GM19328 (cell line): ENCODE data around the gene CMPK1.
"Not testable (repeated sequence)": the region's sequence is repeated elsewhere in the genome, so short reads cannot be mapped to it uniquely, and the experiment has no call there.

Source experiments
- ATAC-seq: cut with Tn5 transposase; IDR thresholded peaks from one replicate; pipeline ENCODE4 v1.9.1; 2021; ENCODE audit warnings: mild to moderate bottlenecking, moderate library complexity; ENCODE audit not compliant: unreplicated experiment

Gene CMPK1

DNA sequence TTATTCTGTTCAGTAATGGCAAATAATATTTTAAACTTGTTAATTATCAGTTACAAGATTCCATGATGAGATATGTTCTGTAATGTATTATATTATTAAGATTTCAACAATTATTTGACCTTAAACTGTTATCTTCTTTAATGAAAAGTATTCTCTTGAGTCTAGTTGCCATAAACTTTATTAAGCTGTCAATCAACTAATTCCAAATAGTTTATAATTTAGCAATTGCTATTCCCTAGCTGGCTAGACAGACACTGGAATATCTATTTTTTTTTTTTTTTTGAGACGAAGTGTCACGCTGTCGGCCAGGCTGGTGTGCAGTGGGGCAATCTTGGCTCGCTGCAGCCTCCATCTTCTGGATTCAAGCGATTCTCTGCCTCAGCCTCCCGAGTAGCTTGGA is 3.8 kb downstream of the CMPK1 start:
- ATAC-seq, result no peak

DNA sequence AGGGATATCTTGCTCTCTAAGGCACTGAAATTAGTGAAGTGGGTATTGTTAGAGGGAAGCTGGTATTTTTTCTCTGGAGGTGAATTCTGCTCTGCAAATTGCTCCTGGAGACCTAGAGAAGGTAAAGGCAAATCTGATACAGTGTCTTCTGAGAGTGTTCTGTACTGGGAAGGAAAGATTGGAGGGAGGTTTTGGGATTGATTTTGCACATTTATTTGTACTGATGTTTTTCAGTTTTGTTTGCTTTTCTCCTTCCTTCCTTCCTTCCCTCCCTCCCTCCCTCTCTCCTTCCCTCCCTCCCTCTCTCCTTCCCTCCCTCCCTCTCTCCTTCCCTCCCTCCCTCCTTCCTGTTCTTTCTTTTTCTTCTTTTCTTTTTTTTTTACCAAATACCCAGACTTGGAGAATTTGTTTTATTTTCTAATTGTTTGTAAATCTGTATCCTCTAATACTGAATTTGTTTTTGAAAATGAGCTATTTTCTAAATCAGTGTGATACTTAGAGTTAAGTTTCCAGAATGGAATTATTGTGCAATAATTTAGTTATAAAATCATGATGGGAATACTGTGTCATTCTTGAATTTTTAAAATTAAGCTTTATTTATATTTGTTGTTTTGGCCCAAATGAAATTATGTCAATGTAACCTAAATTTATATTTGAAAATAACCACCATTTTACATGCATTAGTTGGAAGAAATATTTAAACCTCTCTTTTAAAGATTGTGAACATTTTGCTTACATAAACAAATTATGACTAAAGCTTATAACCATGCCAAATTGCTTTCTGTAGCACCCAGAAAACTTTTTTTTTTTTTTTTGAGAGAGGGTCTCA is 4.9 kb downstream of the CMPK1 start:
- no peak for ATAC-seq

DNA sequence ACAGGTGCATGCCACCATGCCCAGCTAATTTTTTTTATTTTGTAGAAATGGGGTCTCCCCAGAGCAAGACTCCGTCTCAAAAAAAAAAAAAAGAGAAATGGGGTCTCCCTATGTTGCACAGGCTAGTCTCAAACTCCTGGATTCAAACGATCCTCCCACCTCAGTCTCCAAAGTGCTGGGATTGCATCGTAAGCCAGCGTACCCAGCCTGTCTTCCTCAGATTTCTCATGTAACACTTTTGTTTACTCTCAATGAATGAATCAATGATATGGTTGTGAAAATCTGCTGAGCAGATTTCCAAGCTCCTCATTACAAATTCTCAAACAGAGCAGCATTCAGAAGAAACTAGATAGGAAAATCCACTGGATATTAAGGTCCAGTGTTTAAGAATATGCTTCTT is 6.6 kb downstream of the CMPK1 start:
- no peak for ATAC-seq

DNA sequence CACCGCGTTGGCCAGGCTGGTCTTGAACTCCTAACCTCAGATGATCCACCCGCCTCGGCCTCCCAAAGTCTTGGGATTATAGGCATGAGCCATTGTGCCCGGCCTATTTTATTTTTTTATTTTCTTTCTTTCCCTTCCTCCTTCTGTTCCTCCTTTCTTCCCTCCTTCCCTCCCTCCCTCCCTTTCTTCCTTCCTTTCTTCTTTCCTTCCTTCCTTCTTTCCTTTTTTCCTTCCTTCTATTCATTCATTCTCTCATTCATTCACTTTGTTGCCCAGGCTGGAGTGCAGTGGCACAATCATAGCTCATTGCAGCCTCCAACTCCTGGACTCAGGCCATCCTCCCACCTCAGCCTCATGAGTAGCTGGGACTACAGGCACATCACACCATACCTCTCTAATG is 13.4 kb downstream of the CMPK1 start:
- ATAC-seq, result not testable (repeated sequence)

DNA sequence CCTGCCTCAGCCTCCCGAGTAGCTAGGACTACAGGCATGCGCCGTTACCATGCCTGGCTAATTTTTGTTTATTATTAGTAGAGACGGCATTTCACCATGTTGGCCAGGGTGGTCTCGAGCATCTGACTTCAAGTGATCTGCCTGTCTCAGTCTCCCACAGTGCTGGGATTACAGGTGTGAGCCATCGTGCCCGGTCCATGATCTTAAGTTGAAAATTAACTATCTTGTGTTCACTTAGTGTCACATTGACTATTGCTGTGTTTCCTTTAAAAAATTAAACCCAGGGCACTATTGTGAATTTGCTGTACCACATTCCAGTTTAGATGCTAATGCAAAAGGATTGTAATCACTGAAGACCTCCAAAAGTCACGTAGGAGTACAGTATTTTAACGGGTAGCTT is 14.1 kb downstream of the CMPK1 start:
- no peak for ATAC-seq

DNA sequence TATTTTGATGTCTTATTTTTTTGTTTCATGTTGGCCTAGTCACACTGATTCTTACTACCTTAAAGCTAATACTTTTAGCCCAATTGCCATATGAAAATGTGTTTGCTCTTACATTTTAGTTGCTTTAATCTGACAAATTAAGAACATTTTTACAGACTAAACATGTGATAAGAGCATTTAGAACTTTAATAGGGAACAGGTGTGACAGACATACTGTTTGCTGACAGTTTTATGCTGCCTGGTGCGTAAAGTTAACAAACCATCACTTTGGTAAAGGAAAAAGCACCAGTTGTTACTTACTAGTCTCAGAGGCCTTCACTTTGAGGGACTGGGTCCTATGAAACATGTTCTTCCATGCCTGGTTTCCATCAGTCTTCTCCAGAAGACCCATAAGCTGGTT is 14.7 kb downstream of the CMPK1 start:
- ATAC-seq, result no peak

DNA sequence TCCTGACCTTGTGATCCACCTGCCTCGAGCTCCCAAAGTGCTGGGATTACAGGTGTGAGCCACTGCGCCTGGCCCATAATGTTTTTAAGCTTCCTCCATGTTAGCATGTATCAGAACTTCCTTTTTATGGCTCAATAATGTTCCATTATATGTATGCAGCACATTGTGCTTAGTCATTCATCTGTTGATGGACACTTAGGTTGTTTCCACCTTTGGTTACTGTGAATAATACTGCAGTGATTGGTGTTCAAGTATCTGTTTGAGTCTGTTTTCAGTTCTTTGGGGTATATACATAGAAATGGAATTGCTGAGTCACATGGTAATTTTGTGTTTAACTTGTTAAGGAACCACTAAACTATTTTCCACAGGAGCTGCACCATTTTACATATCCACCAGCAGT is 17.7 kb downstream of the CMPK1 start:
- peak; percentile 72 for ATAC-seq

DNA sequence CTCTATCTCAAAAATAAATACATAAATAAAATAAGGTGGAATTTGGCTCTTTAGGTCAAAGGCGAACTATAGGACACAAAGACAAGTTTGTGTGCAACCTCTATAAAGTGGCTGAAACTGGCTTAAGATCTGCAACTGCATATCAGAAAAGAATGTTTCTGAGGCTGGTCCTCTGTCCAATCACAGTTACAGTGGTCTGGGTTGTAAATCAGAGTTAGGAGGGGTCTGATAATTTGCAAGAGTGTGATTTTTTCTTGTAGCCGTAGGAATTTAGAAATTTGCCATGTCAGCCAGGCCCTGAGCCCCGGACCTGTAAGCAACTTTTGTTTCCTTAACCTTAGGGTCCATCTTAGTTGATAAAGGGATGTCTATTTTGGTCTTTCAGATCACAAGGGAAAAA is 27.8 kb downstream of the CMPK1 start:
- no peak for ATAC-seq

DNA sequence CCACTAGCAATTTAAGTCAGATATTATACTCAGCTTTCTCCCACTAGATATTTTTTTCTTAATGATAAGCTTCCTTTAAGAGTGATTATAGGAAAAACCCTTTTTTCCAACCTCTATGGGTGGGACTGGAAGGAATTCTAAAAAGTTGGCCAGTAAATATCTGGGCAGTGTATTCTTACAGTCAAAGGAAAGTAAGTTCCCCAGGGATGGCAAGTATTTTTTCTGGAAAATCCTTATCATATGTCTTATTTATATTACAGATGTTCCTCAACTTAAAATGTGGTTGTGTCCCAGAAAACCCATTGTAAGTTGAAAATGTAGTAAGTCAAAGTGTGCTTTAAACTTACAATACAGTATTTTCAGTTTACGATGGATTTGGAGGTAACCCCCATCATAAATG is 29.2 kb downstream of the CMPK1 start:
- ATAC-seq, result no peak

DNA sequence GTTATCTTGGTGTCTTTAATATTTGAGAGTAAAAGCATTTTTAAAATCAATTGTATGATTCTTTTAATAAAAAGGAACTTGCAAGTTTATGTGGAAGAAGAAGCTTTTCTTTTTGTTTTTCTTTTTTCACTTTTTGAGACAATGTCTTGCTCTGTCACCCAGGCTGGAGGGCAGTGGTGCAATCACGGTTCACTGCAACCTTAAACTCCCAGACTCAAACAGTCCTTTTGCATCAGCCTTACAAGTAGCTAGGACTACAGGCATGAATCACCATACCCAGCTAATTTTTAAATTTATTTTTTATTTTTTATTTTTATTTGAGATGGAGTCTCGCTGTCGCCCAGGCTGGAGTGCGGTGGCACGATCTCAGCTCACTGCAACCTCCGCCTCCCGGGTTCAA is 34.1 kb downstream of the CMPK1 start:
- ATAC-seq, result no peak

DNA sequence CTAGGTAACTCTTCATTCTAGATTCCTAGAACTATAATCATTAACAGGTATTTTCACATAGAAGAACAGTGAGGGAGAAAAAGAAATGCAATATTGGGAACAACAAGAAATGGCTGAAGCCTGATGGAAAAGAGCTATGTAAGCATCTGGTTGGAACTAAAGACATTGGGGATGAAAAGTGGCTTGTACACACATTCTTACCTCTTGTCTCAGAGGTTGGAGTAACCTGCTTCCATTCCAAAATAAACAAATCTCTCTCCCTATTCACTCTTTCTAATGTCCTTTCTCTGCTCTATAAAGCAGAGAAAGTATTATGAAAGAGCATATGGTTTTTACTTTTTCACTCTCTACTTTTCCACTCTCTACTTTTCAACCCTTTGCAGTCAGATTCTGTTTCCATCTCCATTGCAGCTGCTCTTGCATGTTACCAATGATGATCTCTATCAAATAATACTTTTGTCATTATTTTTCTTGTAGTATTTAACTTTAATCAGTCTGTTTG is 37.5 kb downstream of the CMPK1 start:
- ATAC-seq, result no peak

DNA sequence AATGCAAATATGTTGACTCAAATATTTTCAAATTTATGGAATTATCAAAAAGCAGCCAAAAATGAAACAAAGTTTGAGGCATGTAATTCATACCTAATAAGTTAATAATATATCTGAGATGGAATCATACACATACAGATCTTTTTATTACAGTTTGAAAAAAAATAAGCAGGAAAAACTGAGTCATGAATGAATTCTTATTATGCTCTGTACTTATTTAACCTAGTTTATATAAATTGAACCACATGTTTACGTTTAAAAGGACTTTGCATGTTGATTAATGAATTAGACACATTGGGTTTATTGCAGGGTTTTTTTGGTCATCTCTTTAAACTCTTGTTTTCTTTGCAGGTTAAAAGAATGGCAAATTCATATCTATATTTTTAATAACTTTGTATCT is 40.9 kb downstream of the CMPK1 start:
- ATAC-seq, result no peak

DNA sequence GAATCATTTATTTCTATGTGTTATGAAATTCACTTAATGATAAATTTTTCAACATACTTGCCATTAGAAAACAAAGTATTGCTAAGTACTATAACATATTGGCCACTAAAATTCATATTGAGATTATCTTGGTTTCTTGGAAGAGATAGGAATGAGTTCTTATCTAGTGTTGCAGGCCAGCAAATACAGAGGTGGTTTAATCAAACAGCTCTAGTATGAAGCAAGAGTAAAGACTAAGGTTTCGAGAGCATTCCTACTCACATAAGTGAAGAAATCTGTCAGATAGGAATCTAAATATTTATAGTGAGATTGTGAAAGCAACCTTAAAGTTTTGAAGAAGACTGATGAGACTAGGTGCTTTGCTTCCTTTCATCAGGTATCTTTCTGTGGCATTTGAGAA is 44.6 kb downstream of the CMPK1 start:
- no peak for ATAC-seq

DNA sequence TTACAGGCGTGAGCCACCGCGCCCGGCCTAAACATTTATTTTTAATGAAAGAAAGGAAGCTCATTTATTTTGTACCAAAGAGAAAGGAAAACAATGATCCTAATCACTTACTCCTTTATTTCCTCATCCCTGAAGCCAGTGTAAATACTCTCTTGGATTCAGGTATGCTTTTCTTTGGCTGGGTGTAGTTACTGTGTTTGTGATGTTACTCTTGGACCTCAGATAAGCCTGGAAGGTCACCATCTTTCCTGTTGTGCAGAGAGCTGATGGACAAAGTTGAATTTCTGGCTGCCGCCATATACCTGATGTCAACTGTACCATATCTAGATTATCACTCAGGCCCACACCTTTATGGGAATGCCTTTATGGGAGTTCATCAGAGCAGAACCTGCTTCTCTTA is 47.1 kb downstream of the CMPK1 start:
- ATAC-seq, result no peak

DNA sequence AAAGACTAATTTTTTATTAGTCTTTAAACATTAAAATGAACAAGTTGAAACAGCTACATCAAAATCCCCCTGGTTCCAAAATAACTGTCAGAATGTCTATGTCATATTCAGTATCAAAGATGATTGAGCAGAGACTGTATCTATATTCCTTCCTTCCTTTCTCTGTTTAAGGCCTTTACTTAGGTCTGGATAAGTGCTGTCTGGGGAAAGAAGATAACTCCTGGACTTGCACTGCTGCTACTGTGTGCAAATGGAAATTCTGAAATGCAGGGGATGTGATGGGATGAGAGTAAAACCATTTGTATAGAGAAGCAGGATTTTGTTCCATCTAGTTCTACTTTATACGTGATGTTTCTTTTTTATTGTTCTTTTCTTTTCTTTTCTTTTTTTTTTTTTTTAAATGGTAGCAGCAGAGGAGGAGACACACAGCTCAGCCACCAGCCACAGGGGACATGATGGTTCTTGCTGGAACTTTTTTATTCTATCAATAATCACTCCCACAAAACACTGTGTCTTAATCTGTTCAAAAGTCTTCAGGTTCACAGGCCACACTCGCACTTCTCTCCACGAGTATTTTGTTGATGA is 48.9 kb downstream of the CMPK1 start:
- ATAC-seq, result no peak

DNA sequence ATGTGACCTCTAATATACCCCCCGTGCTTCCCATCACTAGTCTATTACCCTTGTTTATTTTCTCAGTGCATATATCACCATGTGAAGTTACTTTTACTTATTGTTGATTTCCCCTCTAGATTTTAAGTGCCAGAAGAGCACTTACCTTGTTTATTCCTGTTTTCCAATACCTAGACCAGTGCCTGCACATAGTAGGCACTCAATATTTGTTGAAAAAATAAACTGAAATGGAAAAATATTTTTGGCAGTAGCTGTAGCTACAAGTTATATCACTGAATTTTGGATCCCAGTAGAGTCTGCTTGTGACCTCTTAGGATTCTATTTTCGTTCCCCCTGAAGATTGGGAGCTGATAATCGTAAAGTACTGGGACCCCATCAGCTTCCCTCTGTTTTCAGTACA is 50.5 kb downstream of the CMPK1 start:
- no peak for ATAC-seq

DNA sequence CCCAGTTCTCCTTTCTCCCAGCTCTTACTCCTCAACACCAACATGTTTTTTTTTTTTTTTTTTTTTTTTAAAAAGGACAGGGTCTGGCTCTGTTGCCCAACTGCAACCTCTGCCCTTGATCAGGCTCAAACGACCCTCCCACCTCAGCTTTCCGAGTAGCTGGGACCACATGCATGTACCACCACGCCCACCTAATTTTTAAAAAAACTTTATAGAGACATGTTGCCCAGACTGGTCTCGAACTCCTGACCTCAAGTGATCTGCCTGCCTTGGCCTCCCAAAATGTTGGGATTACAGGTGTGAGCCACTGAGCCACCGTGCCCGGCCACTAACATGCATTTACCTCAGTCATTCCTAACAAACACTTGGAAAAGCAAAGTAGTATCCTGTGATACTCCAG is 51.4 kb downstream of the CMPK1 start:
- ATAC-seq, result no peak

DNA sequence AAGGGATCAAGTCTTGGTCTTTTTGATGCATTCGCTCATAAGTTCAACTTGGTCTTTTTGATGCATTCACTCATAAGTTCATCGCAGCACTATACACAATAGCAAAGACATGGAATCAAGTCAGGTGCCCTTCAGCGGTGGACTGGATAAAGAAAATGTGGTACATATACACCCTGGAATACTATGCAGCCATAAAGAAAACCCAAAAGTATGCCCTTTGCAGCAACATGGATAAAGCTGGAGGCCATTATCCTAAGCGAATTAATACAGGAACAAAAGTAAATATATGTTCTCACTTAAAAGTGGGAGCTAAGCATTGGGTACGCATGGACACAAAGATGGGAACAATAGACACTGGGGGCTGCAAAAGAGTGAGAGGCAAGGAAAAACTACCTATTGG is 52.7 kb downstream of the CMPK1 start:
- ATAC-seq, result no peak

DNA sequence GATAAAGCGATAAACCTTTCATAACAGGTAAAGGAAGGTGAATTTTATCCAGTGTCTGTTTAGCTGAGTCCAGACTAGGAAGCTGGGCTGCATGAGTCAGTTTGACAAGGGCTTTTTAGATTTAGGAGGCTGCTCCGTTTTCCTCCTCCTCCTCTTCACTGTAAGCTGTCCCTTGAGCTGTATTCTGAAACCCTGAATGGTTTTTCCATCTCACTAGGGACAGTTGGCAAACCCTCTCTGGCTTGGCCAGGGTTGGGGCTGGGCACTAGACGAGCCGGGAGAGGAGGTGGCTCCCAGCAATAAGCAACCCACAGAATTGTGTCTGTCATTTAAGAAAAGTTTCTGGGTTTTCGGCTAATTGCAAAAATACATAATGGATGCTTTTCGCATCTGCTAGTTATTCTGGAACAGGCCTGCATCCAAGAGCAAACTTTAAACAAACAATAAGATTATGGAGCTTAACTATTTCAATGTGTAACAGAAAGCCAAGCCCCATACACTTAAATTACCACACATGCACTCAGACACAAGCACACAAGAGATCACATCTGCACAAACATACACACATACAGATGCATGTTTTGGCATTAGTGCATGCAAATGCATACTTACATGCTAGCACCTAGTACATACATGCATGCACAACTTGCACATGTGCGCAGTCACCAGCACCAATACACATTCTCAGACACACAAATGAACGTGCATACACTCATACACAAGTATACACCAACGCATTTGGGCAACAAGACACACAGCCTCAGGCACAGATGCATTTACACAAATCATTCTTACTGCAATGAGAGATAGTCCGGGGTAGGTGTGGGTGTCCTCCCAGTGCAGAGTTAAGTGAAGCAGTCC is 54.7 kb downstream of the CMPK1 start:
- ATAC-seq, result no peak

DNA sequence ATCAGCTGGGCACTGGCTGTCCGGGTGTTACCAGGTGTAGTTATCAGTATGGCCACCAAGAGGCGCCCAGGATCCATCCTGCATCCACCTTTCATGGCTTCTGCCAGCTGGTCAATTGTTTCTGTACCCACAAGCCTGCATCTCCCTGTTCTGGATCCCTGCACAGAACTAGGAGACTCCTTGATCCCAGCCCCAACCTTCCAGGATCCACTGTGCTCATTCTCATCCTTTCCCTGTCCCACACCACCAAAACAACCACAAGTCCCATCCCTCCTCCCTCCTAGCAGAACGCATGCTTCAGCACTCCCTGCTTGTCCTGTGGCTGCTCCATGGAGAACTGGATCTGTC is 55.3 kb downstream of the CMPK1 start:
- ATAC-seq, result no peak

DNA sequence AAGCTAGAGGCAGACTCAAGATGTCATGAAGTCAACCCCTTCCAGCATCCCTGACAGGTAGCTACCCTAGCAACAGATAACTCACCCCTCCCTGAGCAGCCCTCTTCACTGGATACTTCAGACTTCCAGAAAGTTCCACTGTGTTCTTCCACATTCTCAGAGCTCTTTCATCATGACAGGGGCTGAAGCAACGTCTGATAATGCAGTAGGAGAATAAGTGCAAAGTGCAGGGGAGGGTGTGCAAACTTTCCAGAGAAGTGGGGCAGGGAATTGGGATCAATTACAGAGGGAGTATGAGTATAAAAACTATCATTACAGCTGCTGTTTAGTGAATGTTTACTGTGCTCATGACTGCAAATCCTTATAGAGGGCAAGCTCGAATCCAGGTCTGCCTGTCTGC is 56.1 kb downstream of the CMPK1 start:
- no peak for ATAC-seq

DNA sequence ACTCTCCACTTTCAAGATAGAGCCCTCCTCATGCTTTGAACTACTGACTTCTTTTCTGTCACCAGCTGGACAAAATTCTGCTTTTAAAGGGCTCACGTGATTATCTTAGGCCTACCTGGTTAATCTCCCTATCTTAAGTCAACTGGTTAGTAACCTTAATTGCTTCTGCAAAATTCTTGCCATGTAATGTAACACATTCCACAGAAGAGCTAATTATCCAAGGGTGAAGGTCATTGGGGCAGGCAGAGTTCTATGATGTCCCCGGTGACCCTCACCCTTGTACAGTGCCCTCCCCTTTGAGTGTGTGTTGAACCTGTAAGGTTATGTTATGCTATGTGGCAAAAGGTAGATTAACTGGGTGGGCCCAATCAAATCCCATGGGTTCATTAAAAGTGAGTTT is 57.3 kb downstream of the CMPK1 start:
- no peak for ATAC-seq
